ENCODE data around the gene UBQLN3.

The UBQLN3 gene

DNA sequence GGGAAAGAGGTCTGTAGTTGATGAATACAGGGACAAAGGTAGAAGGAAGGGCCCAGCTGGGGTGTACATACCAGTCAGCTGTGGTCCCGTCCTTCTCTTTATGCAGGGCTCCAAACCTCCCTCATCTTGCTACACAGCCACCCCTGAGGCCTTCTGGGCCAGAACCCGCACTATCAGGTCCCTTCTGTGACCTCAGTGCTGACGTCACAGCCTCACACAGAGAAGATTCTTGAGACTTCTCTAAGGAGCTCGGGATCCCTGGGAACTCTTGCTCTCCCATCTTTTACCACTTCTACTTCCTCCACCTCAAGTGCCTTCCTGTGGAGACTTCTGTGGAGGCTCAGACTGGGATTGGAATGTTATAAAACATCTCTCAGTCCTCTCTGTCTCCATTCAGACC is at the start of gene UBQLN3:
UBQLN3 (minus strand) TSS at position 155 of the 400 bp plus-strand sequence. CDS start 399 bp downstream, outside the sequence.
- DNase-seq (ENCODE audit: low read depth): no peak

DNA sequence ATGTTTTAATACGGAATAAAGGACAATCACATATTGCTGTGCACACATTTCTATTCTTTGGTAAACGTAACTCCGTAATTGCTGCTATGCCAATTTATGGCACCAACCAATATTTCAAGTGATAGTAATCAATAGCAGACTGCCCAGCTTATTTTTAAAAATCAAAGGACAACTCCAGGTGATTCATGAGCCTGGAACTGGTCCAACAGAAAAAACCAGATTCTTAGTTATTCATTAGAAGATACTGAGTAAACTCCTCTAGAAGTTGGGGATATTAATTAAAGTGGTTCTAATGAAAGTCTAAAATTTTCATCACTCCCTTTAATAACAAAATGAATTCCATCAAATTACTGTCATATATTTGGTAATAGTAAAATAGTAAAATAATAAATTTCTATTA is 48.0 kb upstream of the UBQLN3 start:
- DNase-seq (ENCODE audit: low read depth): no peak

DNA sequence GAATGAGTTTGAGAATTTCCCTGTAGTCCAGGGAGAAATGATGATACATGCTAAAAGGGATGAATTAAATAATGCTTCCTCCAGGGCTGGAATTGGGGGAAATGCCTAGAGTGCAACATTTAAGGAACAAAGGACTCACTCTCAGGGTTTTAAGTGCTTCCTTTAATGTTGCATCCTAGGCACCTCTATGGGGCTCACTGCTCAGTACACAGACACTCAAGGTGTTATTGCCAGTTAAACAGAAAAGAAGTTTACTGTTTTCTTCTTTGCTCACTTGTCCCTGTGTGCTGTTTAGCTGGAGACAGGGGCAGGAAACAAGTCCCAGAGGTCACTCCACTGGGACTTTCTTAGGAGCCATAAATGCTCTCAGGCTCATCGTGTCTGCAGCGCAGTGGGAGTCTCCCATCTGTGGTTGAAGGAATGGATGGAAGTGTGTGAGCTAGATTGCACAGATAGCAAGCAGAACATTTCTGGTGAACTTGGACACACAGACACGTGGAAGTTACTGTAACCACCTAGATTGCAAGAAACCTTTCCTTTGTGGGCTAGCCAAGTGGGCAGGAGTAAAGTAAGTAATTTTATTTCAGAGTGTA is 46.9 kb upstream of the UBQLN3 start:
- DNase-seq (ENCODE audit: low read depth): no peak

DNA sequence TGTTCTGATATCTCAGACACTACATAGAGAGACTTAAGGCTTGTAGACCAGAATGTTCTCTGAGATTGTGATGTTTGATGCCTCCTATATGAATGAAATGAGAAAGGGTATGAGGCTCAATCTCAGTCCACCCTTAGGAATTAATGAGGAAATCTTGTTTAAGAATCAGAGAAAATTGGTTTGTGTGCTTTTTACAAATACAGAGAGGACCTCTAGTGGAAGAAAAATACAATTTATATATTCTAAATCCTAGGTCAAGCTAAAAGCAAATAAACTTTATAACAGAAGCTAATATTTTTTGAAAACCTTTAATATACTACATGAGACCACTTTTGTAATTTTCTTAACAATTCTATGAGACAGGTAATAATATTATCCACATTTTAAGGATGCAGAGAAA is 43.6 kb upstream of the UBQLN3 start:
- DNase-seq (ENCODE audit: low read depth): no peak

DNA sequence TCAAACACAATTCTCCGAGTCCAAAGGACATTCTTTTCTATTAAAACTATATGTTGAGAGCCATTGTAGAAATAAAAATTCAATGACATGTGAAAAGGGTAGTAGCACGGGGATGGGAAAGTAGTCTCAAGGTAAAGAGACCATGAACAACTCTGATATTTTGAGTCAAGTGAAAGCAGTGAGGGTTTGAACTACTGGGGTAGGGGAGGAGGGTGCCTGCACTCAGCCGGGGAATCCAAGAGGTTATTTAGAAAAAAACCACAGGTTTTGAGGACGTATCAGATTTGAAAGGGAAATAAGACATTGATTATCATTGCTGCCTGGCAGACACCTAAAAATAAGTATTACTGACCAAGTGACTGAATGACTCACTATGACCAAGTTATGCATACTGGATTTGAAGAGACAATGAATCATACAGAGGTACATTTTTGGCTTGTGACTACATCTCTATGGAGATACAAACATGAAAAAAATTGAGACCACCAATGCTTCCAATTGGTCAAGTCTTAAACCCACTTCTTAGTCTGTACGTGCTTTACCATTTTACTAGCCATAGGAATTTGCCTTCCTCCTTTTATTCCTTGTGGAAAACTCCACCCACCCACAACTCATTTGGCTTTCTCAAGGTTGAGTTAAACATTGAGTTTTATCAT is 40.8 kb upstream of the UBQLN3 start:
- DNase-seq (ENCODE audit: low read depth): no peak

DNA sequence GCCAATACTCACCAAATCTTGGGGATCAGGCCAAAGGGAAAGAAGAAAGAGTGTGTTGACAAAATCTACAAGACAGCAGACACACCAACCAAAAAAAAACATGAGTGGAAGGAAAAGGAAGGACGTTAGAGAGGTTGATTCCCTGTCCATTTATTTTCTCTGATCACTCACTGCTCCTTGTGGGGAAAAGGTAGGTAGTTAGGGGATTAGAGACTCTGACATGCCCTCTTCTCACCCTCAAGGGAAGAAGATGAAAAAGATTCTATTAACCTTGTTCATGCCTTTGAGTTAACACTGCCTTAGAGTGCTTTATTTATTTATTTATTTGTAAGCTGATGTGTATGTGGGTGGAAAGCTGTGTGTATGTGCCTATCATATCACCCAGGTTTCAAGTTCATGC is 38.7 kb upstream of the UBQLN3 start, which contains the start of gene OR52H1:
OR52H1 (minus strand) TSS at position 101 of the 400 bp plus-strand sequence. CDS start 3,035 bp downstream, outside the sequence.
- DNase-seq (ENCODE audit: low read depth): no peak

DNA sequence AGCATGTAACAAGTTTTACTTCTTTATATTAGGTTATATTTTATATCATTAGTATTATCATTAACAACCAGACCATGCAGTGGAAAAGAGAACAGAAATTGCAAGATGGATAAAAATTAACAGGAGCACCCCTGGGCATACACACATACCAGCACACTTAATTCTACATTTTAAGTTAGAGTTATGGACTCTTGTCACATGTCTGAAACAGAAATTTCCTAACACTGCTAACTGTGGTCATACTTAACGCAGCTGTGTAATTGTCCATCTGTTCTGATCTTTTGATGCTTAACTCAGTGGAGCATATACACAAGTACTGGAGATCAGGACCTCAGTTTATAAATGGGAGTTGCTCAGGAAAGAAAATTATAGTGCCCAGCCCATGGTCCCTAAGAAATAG is 38.2 kb upstream of the UBQLN3 start:
- DNase-seq (ENCODE audit: low read depth): no peak

DNA sequence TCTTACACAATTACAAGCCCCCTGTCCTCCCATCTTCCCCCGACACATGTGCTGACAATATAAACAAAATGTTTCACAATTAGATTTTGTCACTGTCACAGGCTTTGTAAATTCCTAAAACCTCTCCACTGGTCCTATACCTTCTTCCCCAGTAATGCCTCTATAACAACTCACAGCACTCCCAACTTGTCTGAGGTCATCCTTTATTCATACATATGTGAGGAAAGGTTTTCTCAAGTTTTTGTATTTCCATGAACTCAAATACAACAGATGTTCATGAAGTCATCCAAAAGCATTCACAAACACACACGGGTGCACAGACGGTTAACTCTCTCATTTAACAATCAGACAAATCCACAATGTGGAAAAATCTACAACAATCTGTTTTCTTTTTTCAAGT is 36.7 kb upstream of the UBQLN3 start:
- no peak for DNase-seq (ENCODE audit: low read depth)

DNA sequence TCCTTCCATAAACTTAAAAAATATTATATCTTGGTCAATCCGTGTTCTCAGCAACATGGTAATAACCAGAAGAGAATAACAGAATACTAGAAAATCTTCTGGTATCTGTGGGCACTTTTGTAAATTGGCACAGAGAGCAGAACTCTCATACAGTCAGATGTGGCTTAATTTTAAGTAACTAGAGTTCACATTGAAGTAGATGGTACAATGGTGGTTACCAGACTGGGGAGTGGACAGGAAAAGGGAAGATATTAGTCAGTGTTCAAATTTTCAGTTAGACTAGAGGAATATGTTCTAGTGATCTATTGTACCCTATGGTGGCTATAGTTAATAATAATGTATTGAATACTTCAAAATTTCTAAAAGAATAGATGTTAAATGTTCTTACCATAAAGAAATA is 31.7 kb upstream of the UBQLN3 start:
- no peak for DNase-seq (ENCODE audit: low read depth)

DNA sequence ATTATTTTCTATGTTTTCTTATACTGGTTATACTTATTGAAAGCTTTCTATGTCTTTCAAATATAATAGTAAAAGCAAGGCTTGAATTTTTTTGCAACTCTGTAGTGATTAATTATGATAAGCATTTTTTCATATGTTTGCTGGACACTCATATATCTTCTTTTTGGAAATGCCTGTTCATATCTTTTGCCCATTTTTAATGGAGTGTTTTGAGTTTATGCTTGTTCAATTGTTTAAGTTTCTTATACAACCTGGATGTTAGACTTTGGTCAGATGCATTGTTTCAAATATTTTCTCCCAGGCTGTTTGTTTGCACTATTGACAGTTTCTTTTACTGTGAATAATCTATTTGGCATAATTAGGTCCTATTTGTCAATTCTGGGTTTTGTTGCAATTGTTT is 26.7 kb upstream of the UBQLN3 start:
- no peak for DNase-seq (ENCODE audit: low read depth)

DNA sequence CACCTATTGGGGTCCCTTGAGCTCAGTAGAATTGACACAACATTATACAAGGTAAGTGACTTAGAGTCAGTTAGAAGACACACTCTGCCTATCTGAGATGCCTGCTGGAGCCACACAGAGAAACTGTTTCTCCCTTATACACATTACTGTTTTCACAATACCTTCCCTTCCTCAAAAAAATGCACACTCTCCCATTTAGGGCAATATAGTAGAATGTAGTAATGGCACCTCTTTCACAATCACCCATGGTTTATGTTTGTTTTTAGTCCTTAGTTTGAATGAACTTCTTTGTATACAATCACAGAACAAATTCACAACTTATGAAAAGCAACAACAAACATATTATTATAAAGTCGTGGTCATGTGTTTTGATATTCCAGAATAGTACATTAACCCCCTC is 24.3 kb upstream of the UBQLN3 start:
- no peak for DNase-seq (ENCODE audit: low read depth)

DNA sequence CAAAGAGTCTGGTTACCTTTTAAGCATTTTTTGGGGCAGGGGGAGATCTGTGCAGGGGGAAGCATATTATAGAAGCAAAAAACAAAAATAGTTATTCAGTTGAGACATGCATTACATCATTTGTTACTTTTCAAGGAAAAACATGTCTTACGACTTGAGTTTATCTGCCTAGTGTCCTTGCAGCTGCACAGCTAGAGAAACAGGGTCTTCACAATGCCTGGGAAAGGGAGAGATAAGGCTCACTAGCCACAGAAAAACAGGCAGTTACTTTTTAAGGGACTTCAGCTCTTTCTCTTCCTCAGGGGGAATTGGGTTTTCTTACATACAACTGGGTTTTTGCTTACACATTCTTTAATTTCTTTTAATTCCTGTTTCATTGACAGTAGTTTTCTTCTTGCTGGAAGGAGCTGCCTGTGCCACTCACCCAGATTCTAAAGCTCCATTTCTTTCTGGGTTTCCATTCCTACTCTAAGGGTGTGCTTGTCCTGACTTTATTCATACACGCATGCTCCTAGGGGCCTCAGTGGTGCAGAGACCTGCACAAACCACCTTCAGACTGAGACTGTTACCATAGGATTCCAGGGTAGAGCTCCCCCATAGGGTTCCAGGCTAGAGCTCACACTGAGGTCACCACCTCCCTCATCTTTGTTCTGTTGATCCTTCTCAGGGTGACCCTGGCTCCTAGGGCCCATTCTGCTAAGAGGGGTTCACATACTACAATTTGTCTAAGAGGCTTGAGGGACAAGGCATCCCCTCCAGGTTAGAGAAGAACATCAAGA is 21.5 kb upstream of the UBQLN3 start:
- no peak for DNase-seq (ENCODE audit: low read depth)

DNA sequence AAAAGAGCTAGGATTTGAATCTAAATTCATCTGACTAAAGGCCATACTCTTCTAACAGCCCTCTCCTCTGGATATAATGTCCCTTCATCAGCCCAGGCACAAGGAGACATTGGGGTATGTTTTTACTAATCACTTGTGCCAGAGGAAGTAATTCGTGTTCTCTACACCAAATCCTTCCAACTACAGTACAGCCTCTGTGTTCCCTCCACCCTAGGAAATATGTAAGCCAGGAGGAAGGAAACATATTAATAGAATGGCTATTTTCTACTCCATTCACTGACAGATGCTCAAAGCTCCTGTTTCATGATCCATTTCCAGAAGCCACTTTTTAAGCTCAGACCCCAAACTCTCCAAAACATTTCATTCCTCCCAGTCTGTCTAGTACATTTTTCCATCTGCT is 18.7 kb upstream of the UBQLN3 start:
- DNase-seq (ENCODE audit: low read depth): no peak

DNA sequence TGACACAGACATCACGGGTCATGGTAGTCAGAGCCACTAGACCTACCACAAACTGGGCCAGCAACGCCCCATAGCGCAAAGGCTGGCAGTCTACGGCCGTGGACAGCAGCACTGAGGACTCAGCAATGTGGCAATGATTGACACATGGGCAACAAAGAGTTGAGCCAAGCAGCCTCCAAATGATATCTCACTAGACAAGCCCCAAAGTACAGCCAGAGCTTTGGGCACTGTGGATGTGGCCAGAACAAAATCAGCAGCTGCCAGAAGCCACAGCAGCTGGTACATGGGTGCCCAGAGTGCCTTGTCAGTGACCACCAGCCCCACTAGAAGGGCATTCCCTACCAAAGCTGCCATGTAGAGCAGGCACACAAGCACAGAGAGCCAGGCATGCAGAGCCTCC is 18.0 kb upstream of the UBQLN3 start:
- DNase-seq (ENCODE audit: low read depth): no peak

DNA sequence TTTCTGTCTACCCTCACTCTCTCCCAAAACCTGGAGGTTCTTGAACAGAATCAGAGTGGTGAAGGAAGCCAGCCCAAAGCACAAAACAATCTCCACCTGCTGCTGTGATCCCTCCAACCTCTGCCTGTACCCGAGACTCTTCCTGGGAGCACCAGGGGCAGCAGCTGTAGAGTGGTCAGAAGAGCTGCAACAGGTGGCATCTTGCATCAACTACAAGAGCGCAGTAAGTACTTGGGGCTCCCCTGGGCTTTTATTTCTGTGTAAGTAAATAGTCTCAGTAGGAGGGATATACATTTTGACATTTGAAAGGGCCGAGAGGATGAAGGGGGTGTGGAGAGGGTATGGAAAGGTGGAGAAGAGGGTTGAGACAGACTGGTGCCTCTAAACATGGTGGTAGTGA is 15.0 kb upstream of the UBQLN3 start:
- no peak for DNase-seq (ENCODE audit: low read depth)

DNA sequence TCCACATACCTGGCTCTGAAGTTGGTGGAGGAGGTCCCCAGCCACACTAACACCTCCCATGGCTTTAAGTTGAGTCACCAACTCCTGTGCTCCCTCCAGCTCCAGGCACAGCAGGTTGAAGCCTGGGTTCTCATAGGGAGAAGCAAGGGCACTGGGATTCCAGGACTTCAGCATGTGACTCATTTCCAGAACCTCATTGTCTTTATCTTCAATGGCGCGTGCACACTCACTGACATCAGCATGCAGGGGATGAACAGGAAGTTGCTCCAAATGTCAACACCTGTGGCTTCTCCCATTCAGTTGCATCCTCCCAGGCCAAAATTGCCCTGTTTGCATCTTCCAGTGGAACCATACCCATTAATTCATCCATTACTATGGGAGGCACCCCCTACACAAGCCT is 12.6 kb upstream of the UBQLN3 start:
- DNase-seq (ENCODE audit: low read depth): no peak

DNA sequence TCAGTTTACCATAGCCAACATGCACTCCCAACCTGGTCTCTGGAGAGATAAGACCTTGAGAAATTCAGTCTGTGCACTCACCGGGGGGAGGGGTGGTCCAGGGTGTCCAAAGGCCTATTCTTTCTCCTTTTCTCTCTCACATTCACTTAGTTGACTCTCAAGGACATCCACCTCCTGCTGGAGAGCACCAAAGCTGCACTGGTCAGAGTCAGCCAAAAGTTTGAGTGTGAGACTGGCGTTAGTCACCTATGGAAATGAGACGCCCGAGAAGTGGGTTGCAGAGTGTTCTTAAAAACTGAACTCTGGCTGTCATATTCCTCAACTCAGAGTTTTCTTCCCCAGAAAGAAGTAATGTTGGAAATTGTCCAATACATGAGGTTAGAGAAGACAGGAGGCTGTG is 11.8 kb upstream of the UBQLN3 start:
- no peak for DNase-seq (ENCODE audit: low read depth)

DNA sequence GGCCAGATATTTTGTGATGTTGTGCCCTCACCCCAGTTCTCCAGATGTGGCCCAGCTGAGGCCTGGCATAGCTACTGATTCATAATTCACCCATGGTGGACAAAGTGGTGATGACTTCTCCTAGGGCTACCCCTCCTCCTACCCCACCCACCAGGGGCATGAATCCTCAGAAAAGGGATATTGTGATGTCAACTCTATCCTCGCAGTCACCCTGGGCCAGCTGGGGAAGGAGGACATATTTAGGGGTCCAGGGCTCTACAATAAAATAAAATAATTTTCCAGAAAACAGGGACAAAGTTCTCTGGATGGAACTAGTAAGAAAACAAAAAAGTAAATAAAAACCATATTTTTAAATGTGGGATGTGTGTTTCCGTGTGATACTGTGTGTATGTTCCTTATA is 6.8 kb upstream of the UBQLN3 start, which contains the start of gene UBQLNL:
UBQLNL (minus strand) TSS at position 101 of the 400 bp plus-strand sequence. CDS start 258 bp downstream, outside the sequence.
- no peak for DNase-seq (ENCODE audit: low read depth)

DNA sequence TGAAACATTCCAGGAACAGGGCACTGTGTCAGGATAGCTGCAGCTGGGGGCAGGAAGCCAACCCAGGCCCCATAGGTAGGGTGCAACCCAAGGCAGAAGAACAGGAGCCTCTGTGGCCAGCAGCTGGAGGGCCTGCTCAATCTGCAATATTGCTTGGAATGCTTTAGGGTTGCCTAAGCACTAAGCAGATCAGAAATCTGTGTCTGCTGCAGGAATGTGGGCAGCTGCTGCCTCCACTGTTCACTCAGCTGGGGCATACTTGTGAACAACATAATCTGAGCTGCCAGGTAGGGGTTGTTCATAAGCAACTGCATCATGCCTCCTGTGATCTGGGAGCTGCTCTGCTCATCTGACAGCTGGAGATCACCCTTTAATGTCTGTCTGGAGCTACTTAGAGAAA is 5.1 kb upstream of the UBQLN3 start:
- no peak for DNase-seq (ENCODE audit: low read depth)

DNA sequence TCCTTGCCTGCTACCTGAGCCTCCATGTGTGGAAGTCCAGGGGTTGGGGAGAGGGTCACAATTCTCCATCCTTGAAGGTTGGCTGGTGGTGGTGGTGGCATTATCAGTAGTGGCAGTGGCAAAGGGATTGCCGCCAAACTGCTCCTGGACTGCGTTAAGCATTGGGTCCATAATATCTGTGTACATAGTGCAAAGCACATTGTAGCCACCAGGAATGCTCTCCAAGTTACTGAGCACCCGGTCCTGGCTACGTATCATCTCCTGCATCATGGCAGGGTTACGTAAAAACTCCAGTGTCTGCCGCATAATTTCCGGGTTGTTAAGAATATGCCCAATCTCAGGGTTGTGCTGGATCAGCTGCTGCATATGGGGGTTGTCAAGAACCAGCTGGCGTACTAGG is 1.2 kb downstream of the UBQLN3 start:
- no peak for DNase-seq (ENCODE audit: low read depth)

DNA sequence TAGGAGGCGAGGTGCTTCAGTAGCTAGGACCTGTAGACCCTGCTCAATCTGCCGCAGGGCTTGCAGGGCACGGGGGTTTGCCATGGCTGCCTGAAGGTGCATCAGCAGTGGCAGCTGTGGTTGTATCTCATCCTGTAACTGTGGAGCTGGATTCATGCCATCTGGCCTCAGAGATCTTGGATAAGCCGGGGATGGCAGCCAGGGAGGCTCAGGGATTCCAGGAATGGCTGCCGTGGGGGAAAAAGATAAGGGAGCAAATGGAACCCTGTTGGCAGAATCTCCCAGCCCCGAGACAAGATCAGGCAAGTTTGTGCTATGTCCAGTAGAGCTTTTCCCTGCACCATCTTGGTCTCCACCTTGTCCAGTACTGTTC is 1.8 kb downstream of the UBQLN3 start:
- no peak for DNase-seq (ENCODE audit: low read depth)

DNA sequence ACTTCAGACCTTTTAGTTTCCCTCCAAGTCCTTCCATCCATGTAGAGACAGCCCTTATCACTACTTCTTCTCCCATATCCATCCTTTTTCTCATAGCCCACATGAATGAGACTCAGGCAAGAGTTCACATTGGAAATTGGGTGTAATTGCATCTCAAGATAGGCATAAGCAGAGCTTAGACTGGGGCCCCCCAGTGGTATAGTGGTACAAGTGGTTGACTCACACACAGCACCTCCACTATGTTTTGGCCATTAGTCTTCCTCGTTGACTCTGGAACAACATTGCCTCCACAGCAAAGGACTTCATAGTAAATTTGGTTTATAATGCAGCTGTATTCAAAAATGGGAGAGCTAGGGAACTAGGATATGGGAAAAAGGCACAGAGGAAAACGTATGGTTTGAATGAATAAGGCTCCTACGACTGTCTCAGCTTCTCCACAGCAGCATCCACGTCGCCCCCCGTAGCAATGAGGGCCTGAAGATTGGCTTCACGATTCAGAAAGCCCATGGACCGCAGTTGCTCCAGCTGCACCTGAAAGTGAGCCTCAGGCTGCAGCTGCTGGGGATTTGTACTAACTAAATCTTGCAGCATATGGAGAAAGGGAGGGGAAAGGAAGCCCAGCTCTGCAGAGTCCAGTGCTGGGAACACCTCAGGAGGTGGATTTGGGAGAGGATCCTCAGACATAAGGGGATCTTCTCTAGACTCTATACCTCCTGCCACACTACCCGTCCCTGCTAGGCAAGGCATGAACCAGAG is 2.4 kb downstream of the UBQLN3 start:
- DNase-seq (ENCODE audit: low read depth): no peak

Measured in activated T-cell treated with anti-CD3 and anti-CD28 coated beads for 48 hours (primary cell).